ENCODE measurements around the gene TOGARAM1. TPM values are rescaled to one million over a fixed set of nuclear protein-coding genes. Genes with fewer than 3 reads are reported as not detected.

The TOGARAM1 gene
- polyA plus RNA-seq, 3 donors from 2014 or later = 9.4 to 13.0 (median 12.7) TPM

DNA sequence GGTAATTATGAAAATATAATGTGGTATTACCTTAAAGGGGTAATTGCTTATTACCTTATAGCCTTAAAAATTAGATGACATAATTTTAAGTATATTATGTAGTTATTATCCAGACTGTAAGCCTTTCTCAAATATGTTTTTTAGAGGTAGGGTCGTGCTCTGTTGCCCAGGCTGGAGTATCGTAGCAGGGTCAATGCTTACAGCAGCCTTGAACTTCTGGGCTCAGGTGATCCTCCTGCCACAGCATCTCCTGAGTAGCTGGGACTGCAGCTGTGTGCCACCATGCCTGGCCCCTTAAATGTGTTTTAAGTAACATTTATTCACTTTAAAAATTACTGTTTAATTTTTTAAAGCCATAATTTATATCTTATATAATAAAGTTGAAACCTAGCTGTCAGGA, 132.3 kb downstream of the TOGARAM1 start:
- Mint-ChIP-seq H3K9me3 (no peaks in the 10 kb centered on the region), H3K27ac (no peak overlapping the region), H3K36me3 (peaks cover 19 to 36% (median 20%) of the 10 kb centered on the region in 3 donors), H3K27me3 (ENCODE audit: low read depth in 3 of 3) (peaks cover 0 to 4% (median 0%) of the 10 kb centered on the region in 3 donors), H3K4me1 (peaks cover 24 to 40% of the 10 kb centered on the region in 2 donors), H3K4me3 (no peak overlapping the region)
- DNase-seq = no peak

DNA sequence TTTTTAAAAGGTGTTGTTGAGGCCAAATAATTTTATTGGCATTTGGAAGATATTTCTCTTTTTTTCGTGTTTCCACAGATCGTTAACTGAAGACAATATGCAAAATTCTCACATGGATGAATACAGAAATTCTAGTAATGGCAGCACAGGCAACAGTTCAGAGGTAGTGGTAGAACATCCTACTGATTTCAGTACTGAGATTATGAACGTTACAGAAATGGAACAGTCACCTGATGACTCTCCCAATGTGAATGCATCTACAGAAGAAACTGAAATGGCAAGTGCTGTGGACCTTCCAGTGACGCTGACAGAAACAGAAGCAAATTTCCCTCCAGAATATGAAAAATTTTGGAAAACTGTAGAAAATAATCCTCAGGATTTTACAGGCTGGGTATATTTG, 133.2 kb downstream of the TOGARAM1 start:
- DNase-seq = no peak
- Mint-ChIP-seq H3K27ac (no peak overlapping the region), H3K9me3 (no peaks in the 10 kb centered on the region), H3K4me3 (no peak overlapping the region), H3K36me3 (peaks cover 19 to 40% (median 20%) of the 10 kb centered on the region in 3 donors), H3K4me1 (peaks cover 15 to 31% of the 10 kb centered on the region in 2 donors), H3K27me3 (ENCODE audit: low read depth in 3 of 3) (peaks cover 0 to 4% (median 0%) of the 10 kb centered on the region in 3 donors)

DNA sequence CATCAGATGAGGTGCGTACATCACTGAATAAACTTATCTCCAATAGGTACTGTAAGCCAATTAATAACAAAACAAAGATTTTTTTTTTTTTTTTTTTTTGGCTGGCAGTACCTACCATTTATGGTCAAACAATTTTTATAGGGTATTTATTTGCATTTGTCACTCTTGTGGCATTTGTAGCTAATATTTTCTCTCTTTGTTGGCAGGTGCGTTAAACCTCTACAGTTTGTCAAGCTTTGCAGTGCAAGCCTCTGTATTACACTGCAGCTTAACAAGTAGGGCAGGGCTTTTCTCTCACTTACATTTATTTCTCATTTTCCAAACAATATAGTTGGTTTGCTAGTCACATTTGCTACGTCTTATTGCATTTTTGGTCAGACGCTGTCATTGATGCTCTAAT, 134.2 kb downstream of the TOGARAM1 start:
- Mint-ChIP-seq H3K4me3 (no peak overlapping the region), H3K27ac (no peak overlapping the region), H3K27me3 (ENCODE audit: low read depth in 3 of 3) (peaks cover 0 to 4% (median 0%) of the 10 kb centered on the region in 3 donors), H3K36me3 (peaks cover 27 to 44% (median 28%) of the 10 kb centered on the region in 3 donors), H3K9me3 (no peaks in the 10 kb centered on the region), H3K4me1 (peaks cover 7 to 20% of the 10 kb centered on the region in 2 donors)
- no peak for DNase-seq

DNA sequence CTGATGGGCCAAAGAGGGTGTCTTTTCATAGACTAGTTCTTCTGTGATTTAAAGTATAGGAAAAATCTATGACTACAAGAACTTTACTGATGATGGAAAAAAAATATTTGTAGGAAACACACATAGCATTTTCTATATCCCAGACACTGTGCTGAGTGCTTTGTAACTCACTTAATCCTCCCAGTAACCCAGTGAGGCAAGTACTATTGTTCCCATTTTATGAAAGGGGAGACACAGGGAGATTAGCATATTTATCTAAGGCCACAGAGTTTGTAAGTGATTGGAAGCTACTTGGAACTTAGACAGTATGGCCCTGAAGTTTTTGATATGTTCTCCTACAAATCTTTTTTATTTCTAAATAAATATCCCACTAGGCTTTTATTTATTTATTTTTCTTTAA, 141.8 kb downstream of the TOGARAM1 start:
- Mint-ChIP-seq H3K36me3 (peaks cover 24 to 27% (median 27%) of the 10 kb centered on the region in 3 donors), H3K4me1 (no peaks in the 10 kb centered on the region), H3K27me3 (ENCODE audit: low read depth in 3 of 3) (no peaks in the 10 kb centered on the region), H3K27ac (no peak overlapping the region), H3K9me3 (no peaks in the 10 kb centered on the region), H3K4me3 (no peak overlapping the region)
- DNase-seq = no peak

DNA sequence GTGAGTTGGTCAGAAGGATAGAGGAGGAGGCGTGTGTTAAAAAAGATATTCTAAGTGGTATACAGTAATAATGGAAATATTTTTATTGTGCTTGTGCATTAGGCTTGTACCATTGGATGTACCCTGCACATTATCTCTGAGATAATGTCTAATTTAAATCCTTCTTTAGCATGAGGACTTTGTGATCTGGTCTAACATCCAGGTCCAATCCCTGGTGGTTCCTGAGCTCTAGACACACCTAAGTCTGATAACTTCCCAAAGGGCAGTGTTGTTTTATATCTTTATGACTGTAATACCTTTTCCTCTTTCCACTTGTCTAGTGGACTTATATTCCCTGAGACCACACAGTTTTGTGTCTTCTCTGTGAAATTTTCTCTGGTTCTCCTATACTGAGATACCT, 142.6 kb downstream of the TOGARAM1 start:
- H3K27ac Mint-ChIP-seq = peak overlapping the region in 2 of 6 donors; percentile 20 to 43
- no peaks in the 10 kb centered on the region for H3K27me3 Mint-ChIP-seq (ENCODE audit: low read depth in 3 of 3)
- no peaks in the 10 kb centered on the region for H3K4me1 Mint-ChIP-seq
- H3K4me3 Mint-ChIP-seq = no peak overlapping the region
- H3K36me3 Mint-ChIP-seq = peaks cover 23 to 27% (median 26%) of the 10 kb centered on the region in 3 donors
- no peak for DNase-seq
- no peaks in the 10 kb centered on the region for H3K9me3 Mint-ChIP-seq

DNA sequence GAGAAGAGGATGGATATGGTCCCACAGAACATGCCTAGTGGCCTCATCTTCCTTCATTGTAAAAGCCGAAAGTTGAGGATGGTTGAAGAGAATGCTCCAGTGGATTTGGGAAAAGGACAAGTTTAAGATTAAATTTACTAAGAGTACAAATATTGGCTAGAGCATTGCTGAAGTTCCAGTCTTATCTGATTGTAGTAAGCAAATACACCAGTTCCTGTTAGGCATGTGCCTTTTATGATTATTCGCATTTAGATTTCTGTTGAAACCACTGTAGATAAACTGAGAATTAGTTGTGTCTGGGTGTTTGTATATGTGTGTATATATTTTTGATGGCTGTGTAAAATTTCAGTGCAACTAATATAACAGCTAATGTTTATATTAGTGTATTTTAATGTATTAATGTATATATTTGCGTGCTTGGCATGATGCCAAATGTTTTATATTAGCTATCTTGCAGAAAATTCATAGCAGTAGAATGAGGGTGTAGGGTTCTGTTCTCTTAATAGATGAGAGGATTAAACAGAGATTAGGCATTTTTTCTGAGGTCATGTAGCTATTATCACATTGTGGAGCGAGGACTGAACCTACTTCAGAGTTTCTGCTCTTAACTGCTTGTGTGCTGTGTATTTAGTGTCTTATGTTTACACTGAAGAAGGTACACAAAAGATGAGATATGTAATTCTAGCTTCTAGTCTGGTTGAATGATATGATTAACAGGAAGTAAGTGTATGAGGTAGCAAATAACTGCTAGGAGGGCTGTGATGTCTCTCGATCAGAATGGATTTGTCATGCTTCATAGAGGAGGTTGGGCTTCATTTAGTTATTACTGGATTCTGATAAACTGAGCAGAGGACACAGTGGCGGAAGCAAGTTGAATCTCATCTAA, 151.1 kb downstream of the TOGARAM1 start:
- Mint-ChIP-seq H3K9me3 (no peaks in the 10 kb centered on the region), H3K4me3 (no peak overlapping the region), H3K4me1 (no peaks in the 10 kb centered on the region), H3K36me3 (peaks cover 8 to 43% (median 26%) of the 10 kb centered on the region in 3 donors), H3K27me3 (ENCODE audit: low read depth in 3 of 3) (no peaks in the 10 kb centered on the region), H3K27ac (peak overlapping the region in 4 of 6 donors; percentile 9 to 47 (median 14))
- DNase-seq = no peak

DNA sequence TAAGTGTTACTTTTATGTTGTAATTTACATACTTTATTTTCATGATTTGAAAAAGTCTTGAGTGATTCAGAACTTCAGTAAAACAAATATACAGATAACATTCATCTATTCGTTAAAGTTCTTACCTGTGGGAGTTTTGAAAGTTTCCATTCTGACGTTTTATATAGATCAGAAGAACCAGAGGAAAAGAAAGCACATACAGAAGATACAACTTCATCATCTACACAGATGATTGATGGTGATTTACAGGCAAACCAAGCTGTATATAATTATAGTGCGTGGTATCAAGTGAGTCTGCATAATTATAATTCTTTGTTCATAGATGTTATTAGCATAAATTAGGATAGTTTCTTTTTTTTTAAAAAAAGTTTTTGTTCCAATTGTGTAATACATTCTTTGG, 152.3 kb downstream of the TOGARAM1 start:
- DNase-seq = no peak
- H3K4me1 Mint-ChIP-seq = no peaks in the 10 kb centered on the region
- H3K27ac Mint-ChIP-seq = no peak overlapping the region
- no peaks in the 10 kb centered on the region for H3K9me3 Mint-ChIP-seq
- no peak overlapping the region for H3K4me3 Mint-ChIP-seq
- H3K36me3 Mint-ChIP-seq = peaks cover 0 to 45% (median 33%) of the 10 kb centered on the region in 3 donors
- H3K27me3 Mint-ChIP-seq (ENCODE audit: low read depth in 3 of 3) = no peaks in the 10 kb centered on the region

DNA sequence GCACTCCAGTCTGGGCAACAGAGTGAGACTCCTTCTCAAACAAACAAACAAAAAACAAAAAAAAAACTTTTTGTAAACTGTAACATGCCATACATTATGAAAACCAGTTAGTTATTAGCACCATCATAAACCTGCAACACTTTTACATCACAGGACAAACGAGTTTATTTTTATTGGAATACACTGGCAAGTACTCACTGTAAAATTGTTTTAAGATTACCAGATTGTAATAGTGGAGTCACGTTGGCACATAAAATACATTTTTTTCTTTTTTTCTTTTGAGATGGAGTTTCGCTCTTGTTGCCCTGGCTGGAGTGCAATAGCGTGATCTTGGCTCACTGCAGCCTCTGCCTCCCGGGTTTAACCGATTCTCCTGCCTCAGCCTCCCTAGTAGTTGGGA, 156.6 kb downstream of the TOGARAM1 start:
- Mint-ChIP-seq H3K9me3 (no peaks in the 10 kb centered on the region), H3K4me1 (no peaks in the 10 kb centered on the region), H3K4me3 (no peak overlapping the region), H3K27me3 (ENCODE audit: low read depth in 3 of 3) (no peaks in the 10 kb centered on the region), H3K36me3 (peaks cover 12 to 41% (median 32%) of the 10 kb centered on the region in 3 donors), H3K27ac (no peak overlapping the region)
- DNase-seq = no peak

DNA sequence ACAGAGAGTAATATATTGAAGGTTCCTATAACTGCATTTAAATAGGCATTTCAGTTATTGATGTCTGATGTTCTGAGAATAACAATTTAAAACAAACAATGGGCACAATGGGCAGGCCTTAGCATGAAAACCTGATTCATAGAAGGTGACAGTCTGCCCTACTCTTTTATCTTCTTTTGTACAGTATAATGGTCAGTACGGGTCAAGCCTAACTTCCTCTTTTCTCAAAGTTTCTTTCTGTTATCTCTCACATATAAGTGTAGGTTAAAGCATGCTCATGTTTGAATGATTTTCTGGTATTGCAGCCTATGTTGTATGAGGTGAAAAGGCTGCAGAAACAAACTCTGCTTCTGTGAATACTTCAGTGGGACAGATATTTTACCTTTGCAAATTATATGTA, 158.1 kb downstream of the TOGARAM1 start:
- peaks cover 16 to 43% (median 29%) of the 10 kb centered on the region in 3 donors for H3K36me3 Mint-ChIP-seq
- no peak overlapping the region for H3K27ac Mint-ChIP-seq
- no peaks in the 10 kb centered on the region for H3K9me3 Mint-ChIP-seq
- no peak for DNase-seq
- no peaks in the 10 kb centered on the region for H3K27me3 Mint-ChIP-seq (ENCODE audit: low read depth in 3 of 3)
- no peaks in the 10 kb centered on the region for H3K4me1 Mint-ChIP-seq
- H3K4me3 Mint-ChIP-seq = no peak overlapping the region

DNA sequence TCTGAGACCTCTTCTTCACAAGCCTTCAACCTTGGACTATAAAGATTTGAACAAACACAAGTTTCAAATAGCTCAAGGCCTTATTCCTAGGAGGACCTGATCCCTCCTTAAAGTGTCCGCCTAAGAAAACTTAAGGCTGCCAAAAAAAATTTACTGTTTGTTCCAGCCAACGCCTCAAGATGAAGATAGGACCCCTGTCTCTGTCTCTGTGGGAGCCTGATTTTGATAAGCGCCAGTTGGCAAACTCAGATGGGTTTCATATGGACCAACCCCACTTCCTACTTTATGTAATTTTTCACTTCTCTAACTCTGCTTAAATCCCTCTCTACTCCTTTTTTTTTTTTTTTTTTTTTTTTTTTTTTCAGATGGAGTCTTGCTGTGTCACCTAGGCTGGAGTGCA, 161.3 kb downstream of the TOGARAM1 start:
- H3K9me3 Mint-ChIP-seq = no peaks in the 10 kb centered on the region
- H3K27me3 Mint-ChIP-seq (ENCODE audit: low read depth in 3 of 3) = peaks cover 0 to 1% (median 0%) of the 10 kb centered on the region in 3 donors
- no peak for DNase-seq
- H3K4me1 Mint-ChIP-seq = no peaks in the 10 kb centered on the region
- no peak overlapping the region for H3K27ac Mint-ChIP-seq
- H3K4me3 Mint-ChIP-seq = no peak overlapping the region
- peaks cover 23 to 38% (median 27%) of the 10 kb centered on the region in 3 donors for H3K36me3 Mint-ChIP-seq

Other genes with a start within 250 kb of the TOGARAM1 start
- 10 to 100 TPM; 32.1 to 79.9 (median 36.3) TPM for gene KLHL28, start 243 bp upstream of the TOGARAM1 start, polyA plus RNA-seq
- gene PRPF39, start 121.9 kb downstream of the TOGARAM1 start, polyA plus RNA-seq = 10 to 100 TPM in 2 of 3 donors, 1 to 10 TPM in 1; 6.4 to 12.5 (median 12.1) TPM
- 10 to 100 TPM; 53.3 to 94.0 (median 60.3) TPM for gene FKBP3, start 172.3 kb downstream of the TOGARAM1 start, polyA plus RNA-seq
- 1 to 10 TPM; 1.9 to 6.9 (median 3.2) TPM for gene FANCM, start 173.7 kb downstream of the TOGARAM1 start, polyA plus RNA-seq

Data from immature natural killer cell (primary cell).